Esophagus muscularis mucosa (tissue), 4 donors: ENCODE results near the gene HS6ST3. TPM values are rescaled to one million over a fixed set of nuclear protein-coding genes. Genes with fewer than 3 reads are reported as not detected.
A peak's percentile ranks its signal among the peaks of the same experiment; 100 is the strongest.

Experiments used
- DNase-seq: peaks from one replicate; pipeline ENCODE4 v3.0.0-alpha.2; 2017; ENCODE audit errors: extremely low spot score
- H3K27ac ChIP-seq, 4 donors: fragments of 200-600 bp; sonication (generic); replicated peaks in 1 of 4; 1 replicate in 3 of 4; 2 replicates in 1 of 4; pipeline ENCODE4 v1.5.1; 2016 to 2019; ENCODE audit warnings: mild to moderate bottlenecking in 1 of 4
- H3K27me3 ChIP-seq, 4 donors: fragments of 200-600 bp; sonication (generic); one replicate each; pipeline versions ENCODE4 v1.5.1 to v1.6.0; 2016 to 2019
- H3K36me3 ChIP-seq, 4 donors: fragments of 200-600 bp; sonication (generic); one replicate each; pipeline ENCODE4 v1.5.1; 2016 to 2019
- H3K4me1 ChIP-seq, 4 donors: fragments of 200-600 bp; sonication (generic); one replicate each; pipeline ENCODE4 v1.5.1; 2016 to 2019
- H3K4me3 ChIP-seq, 4 donors: fragments of 200-600 bp; sonication (generic); 1 replicate in 2 of 4; 2 replicates in 2 of 4; pipeline ENCODE4 v1.5.1; 2016 to 2019; ENCODE audit warnings: mild to moderate bottlenecking in 4 of 4, moderate library complexity in 1 of 4
- H3K9me3 ChIP-seq, 4 donors: fragments of 200-600 bp; sonication (generic); 1 replicate in 3 of 4; 2 replicates in 1 of 4; pipeline ENCODE4 v1.5.1; 2016 to 2019
- CTCF ChIP-seq, 3 experiments: fragments of 200-600 bp in 2 of 3; fragments of 450-650 bp in 1 of 3; sonication (generic) in 2 of 3; IDR thresholded peaks; one replicate each; pipeline ENCODE4 v1.5.1; 2017 to 2019; ENCODE audit warnings: antibody characterized with exemption in 3 of 3, mild to moderate bottlenecking in 2 of 3, moderate library complexity in 1 of 3
- EP300 ChIP-seq: sonication (generic); formaldehyde crosslinking; IDR thresholded peaks from one replicate; pipeline ENCODE4 v1.6.1; 2017; ENCODE audit warnings: antibody characterized with exemption
- POLR2A ChIP-seq: fragments of 450-650 bp; IDR thresholded peaks from one replicate; pipeline ENCODE4 v1.6.1; 2017; ENCODE audit warnings: antibody characterized with exemption, moderate library complexity, mild to moderate bottlenecking, low read depth
- POLR2AphosphoS5 ChIP-seq, 2 donors: sonication (generic); formaldehyde crosslinking; IDR thresholded peaks; one replicate each; pipeline ENCODE4 v1.6.1; 2017; ENCODE audit warnings: antibody characterized with exemption in 2 of 2
- WGBS: methylation state at CpG from one replicate; pipeline ENCODE4 v1.1.5; 2018; 5-methylcytosine and 5-hydroxymethylcytosine counted together
- intact Hi-C: fragments of 100-400 bp; cut with DNase I; formaldehyde crosslinking; loops from one replicate; pipeline ENCODE4 v1.15.1; 2023
- total RNA-seq, 4 donors: library from RNA; depleted of rRNA; stranded (reverse); fragments of >200 nt; gene quantifications; one replicate each; pipeline versions ENCODE4 v1.1.0 to v1.2.1, GENCODE V29; 2016

The HS6ST3 gene
- total RNA-seq, 4 donors from 2014 or later: 4.6 to 12.4 (median 7.9) TPM

- TF ChIP-seq EP300 (no peak), POLR2AphosphoS5 (IDR thresholded peaks at IDR 0.05) (no peak)
- 0% methylated on average over 12 of the region's 12 CpGs for WGBS
- intact Hi-C loops: no loop called here
These were observed 37.3 kb upstream of the HS6ST3 start for GRCh38 chr13:96052656-96053002.

DNA sequence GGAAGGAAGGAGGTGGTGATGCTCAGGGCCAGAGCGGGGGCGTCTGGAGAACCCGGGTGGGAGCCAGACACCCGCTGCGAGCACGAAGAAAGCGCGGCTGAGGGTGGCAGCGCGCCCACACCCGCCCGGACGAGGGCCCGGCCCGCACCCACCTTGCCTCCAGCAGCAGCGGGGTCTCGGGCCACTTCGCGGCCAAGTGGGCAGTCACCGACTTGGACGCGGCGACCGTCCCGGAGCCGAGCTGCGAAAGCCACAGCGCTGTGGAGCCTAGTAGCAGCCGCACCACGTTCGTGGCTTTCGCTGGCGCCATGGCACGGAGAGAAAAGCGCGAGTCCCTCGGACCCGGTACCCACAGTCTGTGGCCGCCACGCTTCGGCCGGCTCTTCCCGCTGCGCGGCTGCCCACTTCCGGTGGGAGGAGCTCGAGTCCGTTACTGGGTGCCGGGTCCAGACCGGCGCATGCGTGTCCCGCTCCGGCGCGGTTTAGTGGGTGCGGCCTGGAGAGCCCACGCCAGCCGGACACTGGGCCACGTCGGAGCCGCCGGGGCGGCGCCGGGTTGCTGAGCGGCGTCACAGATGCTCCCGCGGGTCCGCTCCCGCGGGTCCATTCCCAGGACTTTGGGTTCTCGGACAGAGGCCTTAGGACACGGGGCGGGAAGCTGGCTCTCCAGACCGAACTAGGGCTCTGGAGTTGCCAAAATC, 36.8 kb upstream of the HS6ST3 start, which contains the start of gene UGGT2:
UGGT2 (minus strand) TSS at position 399 of the 701 bp plus-strand sequence; CDS start at position 310, 89 bp downstream.
- TF ChIP-seq EP300 (peak; percentile 11), CTCF (IDR thresholded peaks at IDR 0.05) (peak in 1 of 3 experiments; percentile 4), POLR2A (peak; percentile 70), POLR2AphosphoS5 (IDR thresholded peaks at IDR 0.05) (peak; percentile 94 to 98)
- peak; percentile 96 for DNase-seq
- H3K27me3 ChIP-seq: no peaks in the 10 kb centered on the region
- no peaks in the 10 kb centered on the region for H3K36me3 ChIP-seq
- H3K9me3 ChIP-seq: no peaks in the 10 kb centered on the region
- WGBS: 0% methylated on average over 8 of the region's 77 CpGs
- peaks cover 4 to 13% (median 13%) of the 10 kb centered on the region in 4 donors for H3K4me1 ChIP-seq
- H3K4me3 ChIP-seq: peak within 1 kb of the TSS; percentile 91 to 98 (median 97)
- H3K27ac ChIP-seq: peak within 1 kb of the TSS; percentile 78 to 92 (median 89)
- intact Hi-C loops: no loop called here

More at GRCh38 chr13:96052656-96053002, 37.3 kb upstream of the HS6ST3 start:
- Histone ChIP-seq H3K4me3 (peak overlapping the region; percentile 91 to 98 (median 97)), H3K27me3 (no peaks in the 10 kb centered on the region), H3K4me1 (peaks cover 4 to 13% (median 13%) of the 10 kb centered on the region in 4 donors), H3K27ac (peak overlapping the region; percentile 78 to 92 (median 89)), H3K36me3 (no peaks in the 10 kb centered on the region), H3K9me3 (no peaks in the 10 kb centered on the region)
- no peak for DNase-seq

GRCh38 chr13:96065849-96066248, 24.1 kb upstream of the HS6ST3 start:
- no peaks in the 10 kb centered on the region for H3K4me1 ChIP-seq
- intact Hi-C loops: no loop called here
- H3K36me3 ChIP-seq: no peaks in the 10 kb centered on the region
- no peak overlapping the region for H3K4me3 ChIP-seq
- no peaks in the 10 kb centered on the region for H3K27me3 ChIP-seq
- no peak overlapping the region for H3K27ac ChIP-seq
- DNase-seq: no peak
- TF ChIP-seq CTCF (IDR thresholded peaks at IDR 0.05) (peak in 1 of 3 experiments; percentile 4), EP300 (no peak)
- 79% methylated on average over 2 of the region's 2 CpGs for WGBS
- no peaks in the 10 kb centered on the region for H3K9me3 ChIP-seq

- Histone ChIP-seq H3K36me3 (no peaks in the 10 kb centered on the region), H3K4me1 (no peaks in the 10 kb centered on the region), H3K4me3 (no peak overlapping the region), H3K27me3 (no peaks in the 10 kb centered on the region), H3K9me3 (no peaks in the 10 kb centered on the region), H3K27ac (no peak overlapping the region)
- TF ChIP-seq POLR2A: no peak
- TF ChIP-seq CTCF (IDR thresholded peaks at IDR 0.05): no peak
- TF ChIP-seq EP300: no peak
- TF ChIP-seq POLR2AphosphoS5 (IDR thresholded peaks at IDR 0.05): no peak
- 53% methylated on average over 2 of the region's 2 CpGs for WGBS
- intact Hi-C loops: no loop called here
- DNase-seq: no peak
These were observed 21.2 kb upstream of the HS6ST3 start for GRCh38 chr13:96068729-96069128.

DNA sequence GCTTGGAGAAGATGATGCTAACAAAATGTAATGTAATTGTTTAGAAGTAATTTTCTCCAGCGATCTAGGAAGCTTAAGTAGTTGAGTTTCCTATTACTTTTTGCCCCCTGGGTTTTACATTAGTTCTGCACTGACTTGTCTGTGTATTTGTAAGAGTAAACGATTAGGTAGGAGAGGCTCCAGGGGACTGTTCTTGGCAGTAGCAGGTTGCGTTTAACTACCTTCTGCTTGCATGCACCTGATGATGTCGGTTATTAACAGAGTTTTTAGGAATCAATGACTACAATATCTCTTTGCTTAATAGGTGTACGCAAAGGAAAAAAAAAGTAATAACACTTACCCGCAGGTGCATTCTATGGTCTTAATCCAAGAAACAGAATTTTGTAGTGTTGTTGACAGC, 18.4 kb upstream of the HS6ST3 start:
- H3K4me1 ChIP-seq: no peaks in the 10 kb centered on the region
- no peak for DNase-seq
- TF ChIP-seq POLR2A: no peak
- no peaks in the 10 kb centered on the region for H3K27me3 ChIP-seq
- intact Hi-C loops: no loop called here
- H3K9me3 ChIP-seq: no peaks in the 10 kb centered on the region
- no peak overlapping the region for H3K27ac ChIP-seq
- 79% methylated on average over 6 of the region's 6 CpGs for WGBS
- no peak overlapping the region for H3K4me3 ChIP-seq
- no peaks in the 10 kb centered on the region for H3K36me3 ChIP-seq
